H1 (cell line): ENCODE results near the gene RPL3. TPM values are rescaled to one million over a fixed set of nuclear protein-coding genes. Genes with fewer than 3 reads are reported as not detected.

Source experiments
- ASH2L ChIP-seq: fragments of 200-600, 300-600 bp; sonication (generic); IDR thresholded peaks from one replicate; pipeline ENCODE4 v1.7.1; 2017; ENCODE audit warnings: low read length
- EGR1 ChIP-seq: IDR thresholded peaks from 2 replicates; pipeline ENCODE4 v1.6.1; 2011; ENCODE audit warnings: low read depth, low read length, borderline replicate concordance
- EP300 ChIP-seq, 2 experiments: IDR thresholded peaks; 1 replicate in 1 of 2; 2 replicates in 1 of 2; pipeline ENCODE4 v1.6.1; 2011 to 2012; ENCODE audit warnings: low read depth in 2 of 2, low read length in 2 of 2, mild to moderate bottlenecking in 2 of 2, borderline replicate concordance in 1 of 2, inconsistent platforms in 1 of 2, moderate library complexity in 1 of 2
- JUND ChIP-seq: IDR thresholded peaks from 2 replicates; pipeline ENCODE4 v1.6.1; 2011; ENCODE audit warnings: mild to moderate bottlenecking, improper control_type of control experiment, low read length
- POLR2A ChIP-seq, 2 experiments: IDR thresholded peaks; 1 replicate in 1 of 2; 2 replicates in 1 of 2; pipeline ENCODE4 v1.6.1; 2011; ENCODE audit warnings: low read depth in 2 of 2, low read length in 2 of 2, mild to moderate bottlenecking in 2 of 2; ENCODE audit errors: control extremely low read depth in 1 of 2
- SP2 ChIP-seq: IDR thresholded peaks from 2 replicates; pipeline ENCODE4 v1.6.1; 2012; ENCODE audit warnings: mild to moderate bottlenecking, low read length, inconsistent platforms
- YY1 ChIP-seq: IDR thresholded peaks from 2 replicates; pipeline ENCODE4 v1.6.1; 2011; ENCODE audit warnings: low read depth, mild to moderate bottlenecking, low read length
- polyA plus RNA-seq, 7 experiments: library from polyadenylated mRNA; depleted of rRNA in 3 of 7; stranded (reverse) in 5 of 7; unstranded in 2 of 7; fragments of >200 nt in 5 of 7; fragments of 200-250 nt in 2 of 7; gene quantifications; 1 replicate in 5 of 7; 2 replicates in 1 of 7; 4 replicates in 1 of 7; pipeline versions ENCODE4 v1.2.1 to v1.2.3, GENCODE V29; 2011 to 2013; ENCODE audit warnings: missing spikeins in 2 of 7, mixed read lengths in 2 of 7
- total RNA-seq: library from RNA; stranded (reverse); fragmentation: NEBNext Ultra II Directional; extraction: Animal tissue kit (Norgen Biotek cat#: 25700); gene quantifications from 2 replicates; pipeline ENCODE4 v1.2.1, GENCODE V29; 2021

Gene RPL3
- total and polyA plus RNA-seq, 2 of the 8 experiments (the other 6 are each of a cell fraction or from before 2014, with no cell fraction given) = 2,865 to 5,466 TPM

DNA sequence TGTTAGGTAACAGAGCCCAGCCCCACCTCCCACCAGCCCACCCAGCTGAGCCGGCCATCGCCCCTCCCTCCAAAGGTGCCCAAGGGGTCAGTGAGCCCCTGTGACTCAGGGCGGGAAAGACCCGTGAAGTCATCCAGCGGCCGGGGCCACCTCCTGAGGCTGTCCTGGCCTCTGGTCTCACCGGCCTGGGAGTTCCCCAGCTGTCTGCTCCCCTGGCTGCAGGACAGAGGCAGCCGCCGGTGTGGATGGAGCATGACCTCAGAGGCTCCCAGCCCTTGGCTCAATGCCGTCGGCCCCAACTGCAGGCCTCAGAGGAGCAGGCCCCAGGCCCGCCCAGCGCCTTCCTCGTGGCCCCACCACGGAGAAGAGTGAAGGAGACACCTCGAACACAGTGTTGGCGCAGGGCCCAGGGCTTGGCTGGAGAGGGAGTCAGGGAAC is 28.7 kb downstream of the RPL3 start (continued):
- TF ChIP-seq EP300 (IDR thresholded peaks at IDR 0.05; ENCODE audit: borderline replicate concordance in 1 of 2, low read depth in 2 of 2, low read length in 2 of 2) (no peak), POLR2A (IDR thresholded peaks at IDR 0.05; ENCODE audit: control extremely low read depth in 1 of 2, low read depth in 2 of 2, low read length in 2 of 2) (no peak), SP2 (no peak), JUND (no peak), ASH2L (no peak), YY1 (no peak), EGR1 (no peak)
- TF ChIP-seq, all 59 proteins: peak for 0
